A673 (cell line): ENCODE results near the gene RHO.

ENCODE experiments used
- EZH2 ChIP-seq: fragments of 200-600 bp; sonication (generic); IDR thresholded peaks from 2 replicates; pipeline ENCODE4 v1.6.1; 2017; ENCODE audit warnings: borderline replicate concordance, low read depth, mild to moderate bottlenecking, mixed read lengths, antibody characterized with exemption, low read length; ENCODE audit not compliant: poor library complexity, severe bottlenecking
- TF ChIP-seq, protein P1 (sequence below): fragments of 300-800, 200-600 bp; sonication (generic); conservative IDR thresholded peaks from 2 replicates; pipeline ENCODE4 v1.5.1; 2017; ENCODE audit warnings: low read depth, mild to moderate bottlenecking, antibody characterized with exemption, low read length, moderate library complexity, mixed read lengths

- TF ChIP-seq, protein P1, sequence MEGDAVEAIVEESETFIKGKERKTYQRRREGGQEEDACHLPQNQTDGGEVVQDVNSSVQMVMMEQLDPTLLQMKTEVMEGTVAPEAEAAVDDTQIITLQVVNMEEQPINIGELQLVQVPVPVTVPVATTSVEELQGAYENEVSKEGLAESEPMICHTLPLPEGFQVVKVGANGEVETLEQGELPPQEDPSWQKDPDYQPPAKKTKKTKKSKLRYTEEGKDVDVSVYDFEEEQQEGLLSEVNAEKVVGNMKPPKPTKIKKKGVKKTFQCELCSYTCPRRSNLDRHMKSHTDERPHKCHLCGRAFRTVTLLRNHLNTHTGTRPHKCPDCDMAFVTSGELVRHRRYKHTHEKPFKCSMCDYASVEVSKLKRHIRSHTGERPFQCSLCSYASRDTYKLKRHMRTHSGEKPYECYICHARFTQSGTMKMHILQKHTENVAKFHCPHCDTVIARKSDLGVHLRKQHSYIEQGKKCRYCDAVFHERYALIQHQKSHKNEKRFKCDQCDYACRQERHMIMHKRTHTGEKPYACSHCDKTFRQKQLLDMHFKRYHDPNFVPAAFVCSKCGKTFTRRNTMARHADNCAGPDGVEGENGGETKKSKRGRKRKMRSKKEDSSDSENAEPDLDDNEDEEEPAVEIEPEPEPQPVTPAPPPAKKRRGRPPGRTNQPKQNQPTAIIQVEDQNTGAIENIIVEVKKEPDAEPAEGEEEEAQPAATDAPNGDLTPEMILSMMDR = no peak
- no peak for TF ChIP-seq EZH2
Measured at GRCh38 chr3:129579991-129580390, 51.6 kb downstream of the RHO start.
